Measurements from ENCODE around the gene ACYP2.

Gene ACYP2

GRCh38 chr2:54158311-54158710 lies 42.9 kb downstream of the ACYP2 start:
- no peak for DNase-seq (ENCODE audit: low read depth)

GRCh38 chr2:54161660-54162424 lies 46.4 kb downstream of the ACYP2 start:
- DNase-seq (ENCODE audit: low read depth) = no peak

DNA sequence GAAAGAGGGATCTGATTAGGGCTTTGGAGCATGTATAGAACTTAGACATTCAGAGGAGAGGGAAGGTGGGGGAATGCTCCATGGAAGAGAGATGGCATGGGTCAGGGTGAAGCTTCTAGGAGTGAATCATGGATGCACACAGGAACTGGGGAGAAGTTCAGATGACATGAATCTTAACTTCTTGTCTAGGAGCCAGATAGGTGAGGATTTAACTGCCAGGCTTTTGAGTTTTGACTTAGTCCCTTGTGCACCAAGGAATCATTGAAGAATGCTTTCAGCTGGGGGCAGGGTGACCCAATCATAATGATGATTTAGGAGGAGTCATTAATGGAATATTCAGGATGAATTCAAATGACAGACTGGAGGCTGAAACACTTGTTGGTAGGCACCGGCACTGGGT lies 48.7 kb downstream of the ACYP2 start:
- no peak for DNase-seq (ENCODE audit: low read depth)

DNA sequence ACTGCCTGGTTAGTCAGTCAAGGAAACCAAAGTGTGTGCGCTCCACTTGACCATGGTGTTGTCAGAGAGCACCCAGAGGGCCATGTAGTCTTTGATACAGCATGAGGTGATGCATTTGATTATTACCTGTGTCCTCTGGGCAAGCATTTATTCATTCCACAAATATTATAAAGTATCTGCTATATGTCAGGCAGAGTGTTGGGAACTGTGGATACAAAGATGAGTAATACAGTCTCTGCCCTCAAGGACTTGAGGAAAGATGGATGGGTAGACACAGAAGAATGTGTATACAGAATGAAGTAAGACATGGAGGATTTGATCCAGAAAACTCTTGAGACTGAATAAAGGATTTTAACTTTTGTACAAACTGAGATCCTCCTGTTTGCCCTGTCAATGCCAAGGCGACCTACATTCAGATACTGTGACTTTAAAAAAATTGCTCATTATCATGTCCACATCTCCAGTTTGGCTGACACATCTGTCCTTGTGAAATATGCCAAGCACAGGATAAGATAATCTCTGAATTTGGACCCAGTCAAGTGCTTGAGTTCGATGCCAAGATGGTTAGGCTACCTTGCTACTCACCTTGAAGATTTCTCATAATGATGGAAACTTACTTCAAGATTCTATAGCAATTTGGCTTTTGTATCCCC lies 50.8 kb downstream of the ACYP2 start:
- no peak for DNase-seq (ENCODE audit: low read depth)

- peak; percentile 16 for DNase-seq (ENCODE audit: low read depth)
These were observed 61.2 kb downstream of the ACYP2 start for GRCh38 chr2:54176577-54176976.

GRCh38 chr2:54183281-54183680 lies 67.9 kb downstream of the ACYP2 start:
- DNase-seq (ENCODE audit: low read depth) = no peak

- DNase-seq (ENCODE audit: low read depth) = no peak
These were observed 68.6 kb downstream of the ACYP2 start for GRCh38 chr2:54183972-54184371.

GRCh38 chr2:54185105-54185504 lies 69.7 kb downstream of the ACYP2 start:
- no peak for DNase-seq (ENCODE audit: low read depth)

- no peak for DNase-seq (ENCODE audit: low read depth)
These were observed 71.9 kb downstream of the ACYP2 start for GRCh38 chr2:54187331-54187730.

DNA sequence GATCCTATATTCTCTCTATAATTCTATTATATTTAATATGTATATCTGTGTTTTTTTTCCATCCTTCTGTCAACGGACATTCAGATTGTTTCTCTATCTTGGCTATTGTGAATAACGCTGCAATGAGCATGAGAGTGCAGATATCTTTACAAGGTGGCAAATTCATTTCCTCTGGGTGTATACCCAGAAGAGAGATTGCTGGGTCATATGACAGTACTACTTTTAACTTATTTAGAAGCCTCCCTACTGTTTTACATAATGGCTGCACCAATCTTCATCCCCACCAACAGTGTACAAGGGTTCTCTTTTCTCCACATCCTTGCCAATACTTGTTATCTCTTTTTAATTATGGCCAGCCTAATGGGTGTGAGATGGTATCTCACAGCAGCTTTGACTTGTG lies 74.1 kb downstream of the ACYP2 start:
- DNase-seq (ENCODE audit: low read depth) = no peak

GRCh38 chr2:54191361-54192135 lies 76.1 kb downstream of the ACYP2 start:
- DNase-seq (ENCODE audit: low read depth) = no peak

DNA sequence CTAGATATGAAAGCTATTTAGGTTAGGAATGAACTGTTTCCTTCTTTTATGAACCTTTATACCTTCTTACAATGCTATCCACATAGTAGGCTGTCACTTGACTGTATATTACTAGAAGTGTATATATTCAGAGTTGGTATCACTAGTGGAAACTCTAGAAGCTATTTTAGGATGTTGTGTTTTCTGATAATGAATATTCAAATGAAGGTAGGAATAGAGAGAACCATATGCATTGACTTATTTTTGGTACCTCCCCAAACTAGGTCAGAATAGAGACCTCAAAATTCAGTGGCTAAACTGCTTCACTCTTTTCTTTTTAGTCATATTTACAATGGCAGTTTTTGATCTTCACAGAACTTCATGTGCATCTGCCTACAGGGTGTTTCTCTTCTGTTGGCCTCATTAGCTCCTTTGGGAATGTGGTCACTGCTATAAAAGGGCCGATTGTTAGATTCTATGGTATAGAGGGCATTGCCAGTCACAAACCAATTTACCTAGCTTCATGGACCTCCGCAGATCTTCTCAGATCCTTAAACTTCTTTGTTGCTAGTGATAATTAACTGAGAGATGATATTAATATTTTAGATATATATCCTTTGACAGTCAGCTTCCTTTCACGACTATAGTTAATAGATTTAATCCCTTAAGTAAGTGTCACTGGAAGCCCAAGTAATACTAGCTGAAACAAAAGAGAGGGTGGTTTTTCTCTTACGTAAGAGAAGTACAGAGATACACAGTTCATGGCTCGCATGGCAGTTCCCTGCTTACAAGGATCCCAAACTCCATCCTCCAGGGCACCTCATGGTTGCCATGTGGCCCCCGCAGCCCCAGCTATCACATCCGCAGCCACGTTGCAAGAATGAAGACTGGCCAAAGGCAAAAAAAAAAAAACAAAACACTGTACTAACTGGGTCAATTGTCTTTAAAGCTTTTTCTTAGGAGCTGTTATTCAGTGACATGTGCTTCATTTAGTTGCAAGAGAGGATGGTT lies 79.6 kb downstream of the ACYP2 start:
- no peak for DNase-seq (ENCODE audit: low read depth)

- DNase-seq (ENCODE audit: low read depth) = no peak
These were observed 81.2 kb downstream of the ACYP2 start for GRCh38 chr2:54196646-54197045.

DNA sequence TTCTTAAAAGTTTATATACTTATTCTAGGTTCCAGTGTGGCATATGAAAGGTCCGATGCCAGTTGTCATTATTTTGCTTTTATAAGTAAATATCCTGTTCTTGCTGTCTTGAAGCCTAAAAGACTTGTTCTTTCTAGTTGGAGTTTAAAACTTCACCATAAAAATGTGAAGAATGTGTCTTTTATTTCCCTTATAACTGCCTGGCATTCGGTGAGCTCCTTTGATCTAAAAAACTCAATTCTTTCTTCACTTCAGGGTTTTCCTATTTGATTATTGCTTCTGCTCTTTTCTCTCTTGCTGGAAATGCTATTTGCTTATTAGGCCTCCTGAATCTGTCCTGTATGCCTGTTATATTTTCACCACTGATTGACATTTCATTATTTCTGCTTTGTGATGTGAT lies 89.1 kb downstream of the ACYP2 start:
- DNase-seq (ENCODE audit: low read depth) = no peak

DNA sequence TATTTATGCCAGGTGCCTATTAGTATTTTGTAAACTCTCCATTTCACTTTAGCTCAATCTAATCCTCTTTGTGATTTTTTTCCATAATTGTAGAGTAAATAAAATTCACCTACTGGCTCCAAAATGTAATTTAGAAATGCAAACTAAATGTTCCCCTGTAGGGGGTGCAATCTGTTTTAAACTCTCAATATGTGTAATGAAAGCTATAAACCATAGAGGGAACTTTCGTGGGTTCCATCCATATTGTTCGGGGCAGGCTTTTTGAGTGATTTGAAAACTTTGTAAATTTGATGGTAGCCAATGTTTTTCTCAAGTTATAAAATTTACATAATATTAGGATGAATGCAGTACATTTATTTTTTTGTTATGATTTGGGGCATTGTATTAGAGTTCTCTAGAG lies 91.2 kb downstream of the ACYP2 start:
- peak; percentile 13 for DNase-seq (ENCODE audit: low read depth)

DNA sequence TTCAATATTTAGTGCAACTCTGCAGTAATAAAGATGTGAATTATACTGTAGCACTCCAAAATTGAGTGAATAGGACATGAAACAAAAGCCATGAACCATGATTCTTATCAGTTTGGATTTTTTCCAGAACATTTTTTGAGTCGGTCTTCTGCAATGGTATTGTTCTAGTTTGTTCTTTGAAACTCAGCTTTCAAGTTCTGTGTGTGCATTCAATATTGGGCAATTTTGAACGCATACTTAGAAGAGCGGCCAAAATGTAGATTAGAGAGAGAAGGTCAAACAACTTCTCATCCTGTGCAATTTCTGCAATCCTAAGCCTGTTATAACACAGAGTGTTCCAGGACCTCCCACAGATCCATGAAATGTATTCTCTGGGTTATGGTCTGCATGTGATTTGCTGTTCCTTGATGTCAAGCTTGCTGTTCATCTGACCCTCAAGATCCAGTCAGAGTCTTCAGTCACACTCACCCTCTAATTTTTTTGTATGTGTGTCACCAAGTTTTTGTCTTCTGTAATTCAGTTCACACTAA lies 92.3 kb downstream of the ACYP2 start:
- no peak for DNase-seq (ENCODE audit: low read depth)

DNA sequence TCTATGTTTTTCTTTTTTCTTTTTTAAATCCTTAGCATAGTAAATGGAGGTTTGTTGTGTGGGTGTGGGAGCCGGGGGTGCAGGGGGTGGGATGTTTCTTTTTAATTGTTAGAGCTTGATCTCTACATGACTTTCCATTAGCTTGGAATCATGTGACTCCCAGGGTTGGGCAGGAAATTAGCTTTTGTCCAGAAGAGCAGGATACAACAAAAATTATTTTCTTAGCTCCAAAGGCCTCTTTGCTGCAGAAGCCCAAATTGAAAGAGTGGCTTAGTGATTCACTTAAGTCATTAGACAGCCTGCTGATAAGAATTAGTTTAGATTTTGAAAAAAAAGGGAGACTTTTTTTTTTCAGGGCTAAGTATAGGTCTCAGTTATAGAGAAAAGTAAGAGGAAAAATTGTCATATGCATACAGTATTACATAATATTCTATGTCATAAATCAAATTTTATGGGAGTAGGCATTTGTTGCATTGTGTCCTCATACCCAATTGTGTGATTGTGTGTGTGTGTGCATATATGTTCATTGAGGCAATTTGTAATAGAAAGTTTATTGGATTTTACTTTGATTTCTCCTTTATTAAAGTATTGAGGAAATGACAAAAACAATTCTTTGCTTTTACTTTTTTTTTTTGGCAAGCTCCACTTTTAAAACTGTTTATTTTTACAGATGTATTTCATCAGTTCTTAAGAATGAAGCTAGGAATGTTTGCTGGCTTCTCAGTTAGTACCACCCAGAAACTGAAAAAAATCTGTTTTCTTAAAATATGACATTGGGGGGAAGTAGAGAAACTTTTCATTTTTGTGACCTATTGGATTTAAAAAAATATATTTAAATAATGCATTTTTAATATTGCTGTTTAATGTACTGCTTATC lies 93.2 kb downstream of the ACYP2 start:
- DNase-seq (ENCODE audit: low read depth) = peak; percentile 17

DNA sequence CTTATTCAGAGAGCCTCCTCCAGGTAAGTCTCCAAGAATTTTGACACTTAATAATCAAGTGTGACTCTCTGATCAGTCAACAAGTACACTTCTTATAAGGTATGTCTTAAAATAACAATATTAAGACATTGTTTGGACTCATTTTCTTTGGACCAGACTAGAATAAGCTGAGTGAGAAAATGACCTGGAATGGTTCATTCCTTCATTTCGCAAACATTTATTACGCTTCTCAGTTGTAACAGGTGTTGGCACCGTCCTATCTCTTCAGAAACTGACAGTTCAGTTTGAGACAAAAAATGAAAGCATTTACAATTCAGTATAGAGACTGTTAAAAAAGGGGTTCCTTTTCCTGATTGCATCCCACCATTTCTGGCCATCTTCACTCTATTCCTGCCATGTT lies 94.0 kb downstream of the ACYP2 start:
- no peak for DNase-seq (ENCODE audit: low read depth)

GRCh38 chr2:54212456-54212855 lies 97.0 kb downstream of the ACYP2 start:
- peak; percentile 89 for DNase-seq (ENCODE audit: low read depth)

- no peak for DNase-seq (ENCODE audit: low read depth)
These were observed 97.7 kb downstream of the ACYP2 start for GRCh38 chr2:54213082-54213481.

GRCh38 chr2:54224997-54225396 lies 109.6 kb downstream of the ACYP2 start:
- no peak for DNase-seq (ENCODE audit: low read depth)

Data from GM04503 (cell line).